Measurements from ENCODE around the gene ZNF317.
A peak's percentile ranks its signal among the peaks of the same experiment; 100 is the strongest.
"Not testable (repeated sequence)": the region's sequence is repeated elsewhere in the genome, so short reads cannot be mapped to it uniquely, and the experiment has no call there.

ZNF317 gene

DNA sequence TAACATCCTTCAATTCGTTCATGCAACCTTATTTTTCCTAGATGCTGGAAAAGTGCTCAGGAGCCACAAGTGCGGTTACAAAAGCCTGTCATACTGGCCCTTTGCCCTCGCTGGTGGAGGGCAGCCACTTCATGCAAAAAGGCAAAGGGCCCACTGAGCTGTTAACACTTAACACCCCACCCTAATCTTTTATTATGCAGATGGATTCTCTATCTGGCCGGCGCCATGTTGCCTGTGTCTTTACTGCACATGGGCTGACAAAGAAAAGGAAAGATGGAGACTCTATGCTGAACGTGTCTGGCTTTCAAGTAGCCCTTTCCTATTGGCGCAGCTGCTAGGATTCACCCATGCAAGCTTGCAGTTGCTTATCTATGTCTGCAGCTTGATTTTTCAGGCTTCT is 49.3 kb downstream of the ZNF317 start:
- H3K4me3 ChIP-seq (ENCODE audit: low read depth, low read length), result no peak overlapping the region
- TF ChIP-seq, protein P1, sequence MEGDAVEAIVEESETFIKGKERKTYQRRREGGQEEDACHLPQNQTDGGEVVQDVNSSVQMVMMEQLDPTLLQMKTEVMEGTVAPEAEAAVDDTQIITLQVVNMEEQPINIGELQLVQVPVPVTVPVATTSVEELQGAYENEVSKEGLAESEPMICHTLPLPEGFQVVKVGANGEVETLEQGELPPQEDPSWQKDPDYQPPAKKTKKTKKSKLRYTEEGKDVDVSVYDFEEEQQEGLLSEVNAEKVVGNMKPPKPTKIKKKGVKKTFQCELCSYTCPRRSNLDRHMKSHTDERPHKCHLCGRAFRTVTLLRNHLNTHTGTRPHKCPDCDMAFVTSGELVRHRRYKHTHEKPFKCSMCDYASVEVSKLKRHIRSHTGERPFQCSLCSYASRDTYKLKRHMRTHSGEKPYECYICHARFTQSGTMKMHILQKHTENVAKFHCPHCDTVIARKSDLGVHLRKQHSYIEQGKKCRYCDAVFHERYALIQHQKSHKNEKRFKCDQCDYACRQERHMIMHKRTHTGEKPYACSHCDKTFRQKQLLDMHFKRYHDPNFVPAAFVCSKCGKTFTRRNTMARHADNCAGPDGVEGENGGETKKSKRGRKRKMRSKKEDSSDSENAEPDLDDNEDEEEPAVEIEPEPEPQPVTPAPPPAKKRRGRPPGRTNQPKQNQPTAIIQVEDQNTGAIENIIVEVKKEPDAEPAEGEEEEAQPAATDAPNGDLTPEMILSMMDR (IDR thresholded peaks at IDR 0.05; ENCODE audit: borderline replicate concordance, insufficient read depth, low read depth, low read length), result no peak

DNA sequence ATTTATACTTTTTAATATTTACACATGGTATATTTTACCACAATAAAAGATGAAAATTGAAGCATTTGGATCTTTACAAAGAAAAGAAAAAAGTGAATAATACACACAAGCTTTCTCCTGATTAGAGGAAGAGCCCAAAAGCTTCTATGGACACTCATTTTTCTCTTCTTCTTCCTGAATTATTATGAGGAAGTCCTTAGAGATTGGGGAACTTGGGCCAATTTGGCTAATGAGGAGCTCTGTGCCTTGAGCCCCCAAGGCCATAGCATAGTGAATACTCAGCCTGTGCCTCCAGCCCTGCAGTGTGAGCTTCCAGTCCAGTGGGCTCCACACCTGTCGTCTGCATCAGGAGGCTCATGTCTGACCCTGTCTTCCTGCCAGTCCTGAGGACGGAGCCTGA is 57.8 kb downstream of the ZNF317 start:
- H3K4me3 ChIP-seq (ENCODE audit: low read depth, low read length), result not testable (repeated sequence)

DNA sequence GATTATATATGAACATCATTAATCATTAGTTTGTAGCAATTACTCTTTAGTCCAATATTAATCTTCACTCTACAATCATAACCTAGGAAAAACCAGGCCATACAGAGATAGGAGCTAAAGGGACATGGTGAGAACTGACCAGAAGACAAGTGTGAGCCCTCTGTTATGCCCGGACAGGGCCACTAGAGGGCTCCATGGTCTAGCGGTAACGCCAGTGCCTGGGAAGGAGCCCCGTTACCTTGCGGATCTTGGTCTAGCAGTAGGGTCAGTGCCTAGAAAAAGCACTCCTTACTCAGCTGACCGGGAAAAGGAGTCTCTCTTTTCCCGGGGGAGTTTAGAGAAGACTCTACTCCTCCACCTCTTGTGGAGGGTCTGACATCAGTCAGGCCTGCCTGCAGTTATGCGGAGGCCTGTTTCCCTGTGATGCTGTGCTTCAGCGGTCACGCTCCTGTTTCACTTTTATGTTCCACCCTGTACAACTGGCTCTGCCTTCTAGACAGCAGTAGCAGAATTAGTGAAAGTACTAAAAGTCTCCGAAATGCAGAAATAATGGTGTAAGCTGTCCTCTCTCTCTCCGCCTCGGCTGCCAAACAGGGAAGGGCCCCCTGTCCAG is 65.4 kb downstream of the ZNF317 start:
- TF ChIP-seq, protein P1 (IDR thresholded peaks at IDR 0.05; ENCODE audit: borderline replicate concordance, insufficient read depth, low read depth, low read length), result peak; percentile 80
- H3K4me3 ChIP-seq (ENCODE audit: low read depth, low read length), result no peak overlapping the region

Data from GM12875 (cell line).